K562 (cell line): ENCODE measurements around the gene DYNC1I1. TPM values are rescaled to one million over a fixed set of nuclear protein-coding genes. Genes with fewer than 3 reads are reported as not detected.

ENCODE experiments used
- ATAC-seq: fragments of 200-7000 bp; cut with Tn5 transposase; 3 replicates; pipeline ENCODE4 v1.9.1; 2020; ENCODE audit warnings: moderate library complexity
- BruUV-seq: library from RNA; stranded (reverse); fragments of 400-500 nt; replicated peaks from 2 replicates; lab custom pipeline; 2021; lab: Mats Ljungman, UMichigan
- CTCF ChIA-PET: fragments of 300-600 bp; formaldehyde crosslinking; extraction: SDS; loops from one replicate; lab custom pipeline; 2021; ENCODE audit warnings: low intra/inter-chr PET ratio; lab: Yijun Ruan, JAX
- POLR2A ChIA-PET: fragments of 300-600, 350-650 bp; sonication (Branson Sonifier 250); formaldehyde crosslinking; extraction: SDS; loops from one replicate; lab custom pipeline; 2021; ENCODE audit warnings: antibody characterized with exemption, inconsistent platforms; lab: Yijun Ruan, JAX
- DNase-seq, 4 experiments: peaks; one replicate each; pipeline versions ENCODE4 v3.0.0 to v3.0.0-alpha.2; 2011 to 2018; ENCODE audit warnings: low spot score in 3 of 4, mixed read lengths in 3 of 4; ENCODE audit errors: extremely low read depth in 1 of 4
- FAIRE-seq: peaks from 2 replicates; lab custom pipeline; 2011; peaks lifted over from hg19 to GRCh38; lab: Jason Lieb, UNC
- H2AFZ ChIP-seq: 2 replicates; pipeline ENCODE4 v1.6.0; 2011; ENCODE audit warnings: low read depth, low read length, control low read depth, inconsistent platforms
- H3K27ac ChIP-seq: fragments of 200-600 bp; 3 replicates; pipeline ENCODE4 v1.8.0; 2011; ENCODE audit warnings: low read depth, mild to moderate bottlenecking, control low read depth, inconsistent platforms, low read length, moderate library complexity, mixed read lengths; ENCODE audit errors: extremely low read depth
- H3K27me3 ChIP-seq, 2 experiments: fragments of 300-600 bp in 1 of 2; 2 replicates in 1 of 2; 3 replicates in 1 of 2; pipeline versions ENCODE4 v1.6.0 to v1.8.0; 2011; ENCODE audit warnings: inconsistent platforms in 2 of 2, low read length in 2 of 2, mild to moderate bottlenecking in 1 of 2, mixed read lengths in 1 of 2, moderate library complexity in 1 of 2; ENCODE audit not compliant: control insufficient read depth in 2 of 2, insufficient read depth in 2 of 2
- H3K36me3 ChIP-seq: fragments of 300-600 bp; 3 replicates; pipeline ENCODE4 v1.8.0; 2011; ENCODE audit warnings: mild to moderate bottlenecking, low read length, inconsistent platforms; ENCODE audit not compliant: control insufficient read depth, insufficient read depth
- H3K4me1 ChIP-seq, 2 experiments: fragments of 200-600 bp in 1 of 2; replicated peaks in 1 of 2; 2 replicates in 1 of 2; 3 replicates in 1 of 2; pipeline versions ENCODE4 v1.5.1 to v1.8.0; 2011; ENCODE audit warnings: inconsistent platforms in 2 of 2, low read length in 2 of 2, mild to moderate bottlenecking in 1 of 2, mixed read lengths in 1 of 2, moderate library complexity in 1 of 2; ENCODE audit not compliant: control insufficient read depth in 2 of 2, insufficient read depth in 2 of 2
- H3K4me2 ChIP-seq: 2 replicates; pipeline ENCODE4 v1.6.1; 2011; ENCODE audit warnings: low read length, control low read depth, inconsistent platforms, mixed read lengths; ENCODE audit not compliant: insufficient read depth
- H3K4me3 ChIP-seq: fragments of 200-600 bp; sonication (generic), shearing (Covaris generic); 2 replicates; pipeline ENCODE4 v1.5.1; 2016; ENCODE audit warnings: control low read depth, inconsistent platforms
- H3K79me2 ChIP-seq: fragments of 200-600 bp; 3 replicates; pipeline ENCODE4 v1.8.0; 2011; ENCODE audit warnings: low read length, inconsistent platforms; ENCODE audit not compliant: control insufficient read depth, insufficient read depth
- H3K9ac ChIP-seq, 2 experiments: 2 replicates each; pipeline versions ENCODE4 v1.6.0 to v1.6.1; 2011; ENCODE audit warnings: low read depth in 2 of 2, low read length in 2 of 2, control low read depth in 1 of 2, inconsistent platforms in 1 of 2, mild to moderate bottlenecking in 1 of 2, mixed read lengths in 1 of 2; ENCODE audit not compliant: insufficient read depth in 1 of 2
- H3K9me1 ChIP-seq: one replicate; pipeline ENCODE4 v1.6.0; 2011; ENCODE audit warnings: inconsistent platforms, mild to moderate bottlenecking, low read length, moderate library complexity; ENCODE audit not compliant: control insufficient read depth, insufficient read depth
- H3K9me3 ChIP-seq: replicated peaks from 2 replicates; pipeline ENCODE4 v1.5.1; 2011; ENCODE audit warnings: low read depth, low read length, inconsistent platforms; ENCODE audit not compliant: control insufficient read depth, insufficient read depth
- H4K20me1 ChIP-seq: replicated peaks from 2 replicates; pipeline ENCODE4 v1.6.1; 2011; ENCODE audit warnings: low read length, inconsistent platforms, mixed read lengths; ENCODE audit not compliant: control insufficient read depth, insufficient read depth
- NFYB ChIP-seq: IDR thresholded peaks from 2 replicates; pipeline ENCODE4 v1.6.1; 2011; ENCODE audit warnings: mild to moderate bottlenecking, moderate library complexity; ENCODE audit not compliant: insufficient read length; ENCODE audit errors: extremely low read depth
- RAD21 ChIP-seq, 2 experiments: fragments of 250-450 bp in 1 of 2; fragments of 450-650 bp in 1 of 2; sonication (Bioruptor Pico) in 1 of 2; formaldehyde crosslinking in 1 of 2; IDR thresholded peaks in 1 of 2; conservative IDR thresholded peaks in 1 of 2; 2 replicates each; pipeline versions ENCODE4 v1.4.0 to v1.8.0; 2020 to 2022; ENCODE audit warnings: mild to moderate bottlenecking in 2 of 2, moderate library complexity in 1 of 2
- TCFL5 ChIP-seq: fragments of 250-450 bp; sonication (Bioruptor Pico); conservative IDR thresholded peaks from 2 replicates; pipeline ENCODE4 v1.6.1; 2021; ENCODE audit warnings: mild to moderate bottlenecking, moderate library complexity, matching md5 sums
- WGBS: fragments of 100-300 bp; shearing (Covaris generic); methylation state at CpG from one replicate; pipeline ENCODE4 v1.1.6; 2016; ENCODE audit warnings: low coverage, mixed read lengths; ENCODE audit not compliant: insufficient coverage; ENCODE audit errors: missing lambda C conversion rate; 5-methylcytosine and 5-hydroxymethylcytosine counted together
- in situ Hi-C: fragments of 300-500 bp; cut with MboI; formaldehyde crosslinking; loops from 4 replicates; pipeline ENCODE4 v1.15.0; 2018; ENCODE audit warnings: inconsistent platforms, mixed read lengths
- intact Hi-C: fragments of 100-400 bp; cut with micrococcal nuclease; formaldehyde crosslinking; loops from 2 replicates; pipeline ENCODE4 v1.14.2; 2022
- polyA plus RNA-seq, 8 experiments: library from polyadenylated mRNA; depleted of rRNA in 4 of 8; stranded (reverse) in 5 of 8; unstranded in 3 of 8; fragments of >200 nt; fragmentation: Nextera tagmentation in 2 of 8; fragmentation: Illumina TruSeq in 1 of 8; extraction: Ambion mirVana in 2 of 8; extraction: Trizol in 1 of 8; gene quantifications; 2 replicates each; pipeline versions ENCODE4 v1.2.1 to v1.2.3, GENCODE V29; 2011 to 2014; ENCODE audit warnings: inconsistent platforms in 1 of 8, missing spikeins in 1 of 8
- total RNA-seq, 7 experiments: library from RNA; depleted of rRNA in 6 of 7; stranded (reverse); fragments of >200 nt in 6 of 7; fragmentation: Illumina TruSeq in 2 of 7; extraction: Trizol in 2 of 7; gene quantifications; 2 replicates each; pipeline versions ENCODE4 v1.2.1 to v1.2.3, GENCODE V29; 2011 to 2021; ENCODE audit warnings: low replicate concordance in 1 of 7
- TF ChIP-seq, protein P1 (sequence below), 3 experiments: IDR thresholded peaks in 2 of 3; conservative IDR thresholded peaks in 1 of 3; 2 replicates each; pipeline ENCODE4 v1.5.1; 2011 to 2012; ENCODE audit warnings: low read length in 3 of 3, mild to moderate bottlenecking in 3 of 3, control low read depth in 2 of 3, improper control_type of control experiment in 1 of 3, inconsistent platforms in 1 of 3, low read depth in 1 of 3, mixed read lengths in 1 of 3, moderate library complexity in 1 of 3; ENCODE audit not compliant: insufficient read depth in 2 of 3

Gene DYNC1I1
- total and polyA plus RNA-seq, 9 of the 15 experiments (the other 6 are each of a cell fraction or from before 2014, with no cell fraction given) = 0.22 to 1.5 (median 0.44) TPM

DNA sequence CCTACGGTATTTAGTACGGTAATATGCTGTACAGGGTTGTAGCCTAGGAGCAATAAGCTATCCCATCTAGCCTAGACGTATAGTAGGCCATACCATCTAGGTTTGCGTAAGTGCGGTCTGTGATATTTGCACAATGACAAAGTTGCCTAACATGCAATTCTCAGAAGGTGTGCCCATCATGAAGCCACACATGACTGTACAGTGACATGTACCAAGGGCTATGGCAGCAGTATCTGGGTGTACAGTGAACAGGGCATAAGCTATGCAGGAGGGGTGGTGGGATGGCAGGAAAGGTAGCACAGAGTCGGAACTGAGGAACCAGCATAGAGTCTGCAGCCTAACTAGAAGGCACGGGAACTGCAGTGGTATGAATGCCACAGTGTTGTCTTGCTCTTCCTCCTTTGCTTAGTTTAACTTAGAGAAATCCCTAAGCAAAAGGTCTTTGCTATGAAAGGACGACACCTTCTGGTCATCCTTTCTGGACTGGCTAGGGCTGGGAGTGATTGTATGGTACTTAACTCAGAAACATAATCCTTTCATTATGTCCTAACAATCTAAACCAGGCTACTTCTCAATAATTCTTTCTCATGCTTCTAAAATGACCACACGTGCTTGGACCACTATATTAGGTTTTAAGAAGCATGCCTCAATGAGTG is 93.5 kb downstream of the DYNC1I1 start:
- ChIA-PET POLR2A (no interaction called here), CTCF (interaction anchor here (0.7 kb wide), 1 partner anchor 143 kb away, joined by 3 read pairs; no protein-coding TSS in a partner anchor)
- no peak overlapping the region for H3K4me3 ChIP-seq
- H3K27ac ChIP-seq = no peak overlapping the region
- H3K4me1 ChIP-seq = no peaks in the 10 kb centered on the region
- no peak for TF ChIP-seq TCFL5 (CRISPR knock-in tag)
- peak in 1 of 2 experiments; percentile 55; a peak in 2 of 4 replicates for TF ChIP-seq RAD21 (CRISPR knock-in tag; conservative IDR thresholded peaks at IDR 0.05 in 1 of 2, IDR thresholded peaks at IDR 0.05 in 1 of 2)
- TF ChIP-seq, protein P1, sequence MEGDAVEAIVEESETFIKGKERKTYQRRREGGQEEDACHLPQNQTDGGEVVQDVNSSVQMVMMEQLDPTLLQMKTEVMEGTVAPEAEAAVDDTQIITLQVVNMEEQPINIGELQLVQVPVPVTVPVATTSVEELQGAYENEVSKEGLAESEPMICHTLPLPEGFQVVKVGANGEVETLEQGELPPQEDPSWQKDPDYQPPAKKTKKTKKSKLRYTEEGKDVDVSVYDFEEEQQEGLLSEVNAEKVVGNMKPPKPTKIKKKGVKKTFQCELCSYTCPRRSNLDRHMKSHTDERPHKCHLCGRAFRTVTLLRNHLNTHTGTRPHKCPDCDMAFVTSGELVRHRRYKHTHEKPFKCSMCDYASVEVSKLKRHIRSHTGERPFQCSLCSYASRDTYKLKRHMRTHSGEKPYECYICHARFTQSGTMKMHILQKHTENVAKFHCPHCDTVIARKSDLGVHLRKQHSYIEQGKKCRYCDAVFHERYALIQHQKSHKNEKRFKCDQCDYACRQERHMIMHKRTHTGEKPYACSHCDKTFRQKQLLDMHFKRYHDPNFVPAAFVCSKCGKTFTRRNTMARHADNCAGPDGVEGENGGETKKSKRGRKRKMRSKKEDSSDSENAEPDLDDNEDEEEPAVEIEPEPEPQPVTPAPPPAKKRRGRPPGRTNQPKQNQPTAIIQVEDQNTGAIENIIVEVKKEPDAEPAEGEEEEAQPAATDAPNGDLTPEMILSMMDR (IDR thresholded peaks at IDR 0.05 in 2 of 3, conservative IDR thresholded peaks at IDR 0.05 in 1 of 3; ENCODE audit: insufficient read depth in 2 of 3, low read depth in 1 of 3, low read length in 3 of 3) = peak; percentile 17 to 54 (median 38); a peak in 3 of 6 replicates
- TF ChIP-seq NFYB = no peak
- ATAC-seq (peak; percentile 71), DNase-seq (peak in 1 of 4 experiments; percentile 27), FAIRE-seq (no peak)
- H3K36me3 ChIP-seq = no peaks in the 10 kb centered on the region
- no peaks in the 10 kb centered on the region for H3K9me3 ChIP-seq
- in situ Hi-C loops = no loop called here
- no peaks in the 10 kb centered on the region for H4K20me1 ChIP-seq
- no peaks in the 10 kb centered on the region for H3K9me1 ChIP-seq
- no TSS peak for BruUV-seq
- no peak overlapping the region for H3K9ac ChIP-seq
- peaks cover 0 to 4% of the 10 kb centered on the region in 2 experiments; a peak in 2 of 5 replicates for H3K27me3 ChIP-seq
- 4% methylated on average over 9 of the region's 9 CpGs for WGBS
- no peak overlapping the region for H2AFZ ChIP-seq
- intact Hi-C loops = no loop called here
- H3K4me2 ChIP-seq = no peak overlapping the region
- no peaks in the 10 kb centered on the region for H3K79me2 ChIP-seq
